Activated CD4-positive, alpha-beta memory T cell treated with anti-CD3 and anti-CD28 coated beads, Interleukin-2, amount 10 ng/mL, durations not matched to agents 7 days and 5 days (primary cell): Measurements from ENCODE around the gene CRMP1. TPM values are rescaled to one million over a fixed set of nuclear protein-coding genes. Genes with fewer than 3 reads are reported as not detected.
"Not testable (repeated sequence)": the region's sequence is repeated elsewhere in the genome, so short reads cannot be mapped to it uniquely, and the experiment has no call there.

Experiments
- CTCF ChIA-PET: fragments of 350-600 bp; sonication (Branson Sonifier 250); formaldehyde crosslinking; loops from one replicate; lab custom pipeline; 2021; ENCODE audit warnings: antibody characterized with exemption, inconsistent platforms; lab: Charles Lee
- POLR2A ChIA-PET: fragments of 350-600 bp; sonication (Branson Sonifier 250); formaldehyde crosslinking; loops from one replicate; lab custom pipeline; 2021; ENCODE audit warnings: antibody characterized with exemption; lab: Charles Lee
- DNase-seq: peaks from one replicate; pipeline ENCODE4 v3.0.0-alpha.2; 2020
- H3K27ac Mint-ChIP-seq: one replicate; pipeline ENCODE4 v1.8.0; 2021; ENCODE audit warnings: mild to moderate bottlenecking, mixed read lengths
- H3K27me3 Mint-ChIP-seq: one replicate; pipeline ENCODE4 v1.8.0; 2021; ENCODE audit warnings: mixed read lengths
- H3K36me3 Mint-ChIP-seq: one replicate; pipeline ENCODE4 v1.8.0; 2021; ENCODE audit warnings: low read depth, mixed read lengths
- H3K4me1 Mint-ChIP-seq: one replicate; pipeline ENCODE4 v1.8.0; 2021; ENCODE audit warnings: mixed read lengths
- H3K4me3 Mint-ChIP-seq: one replicate; pipeline ENCODE4 v1.8.0; 2021; ENCODE audit warnings: mild to moderate bottlenecking, mixed read lengths
- H3K9me3 Mint-ChIP-seq: one replicate; pipeline ENCODE4 v1.8.0; 2021; ENCODE audit warnings: mixed read lengths
- total RNA-seq, 2 experiments: library from RNA; stranded (reverse); gene quantifications; one replicate each; pipeline ENCODE4 v1.2.3, GENCODE V29; 2021

Gene CRMP1
- total RNA-seq, 2 experiments from 2014 or later: 0.30 to 0.35 TPM

- Mint-ChIP-seq H3K4me3 (no peak overlapping the region), H3K27ac (no peak overlapping the region), H3K27me3 (no peaks in the 10 kb centered on the region), H3K36me3 (no peaks in the 10 kb centered on the region), H3K4me1 (no peaks in the 10 kb centered on the region), H3K9me3 (no peaks in the 10 kb centered on the region)
- ChIA-PET POLR2A (no interaction called here), CTCF (interaction anchor here (0.7 to 2.2 kb wide), 11 partner anchors 8 to 762 kb away, joined by 3 to 18 read pairs (median 4); partner anchors contain the start of gene STK32B)
- no peak for DNase-seq
Measured at GRCh38 chr4:5812506-5813229, 80.2 kb downstream of the CRMP1 start.

GRCh38 chr4:5812057-5812456 lies 80.8 kb downstream of the CRMP1 start:
- H3K4me1 Mint-ChIP-seq, POLR2A ChIA-PET, H3K36me3 Mint-ChIP-seq, H3K27ac Mint-ChIP-seq, DNase-seq, H3K27me3 Mint-ChIP-seq, H3K4me3 Mint-ChIP-seq, H3K9me3 Mint-ChIP-seq: not testable (repeated sequence)
- CTCF ChIA-PET: interaction anchor here (0.7 to 2.2 kb wide), 3 partner anchors 11 to 345 kb away, joined by 3 to 18 read pairs (median 7); no protein-coding TSS in a partner anchor

GRCh38 chr4:5810770-5811430 lies 82.0 kb downstream of the CRMP1 start:
- ChIA-PET POLR2A (no interaction called here), CTCF (no interaction called here)
- H3K36me3 Mint-ChIP-seq: no peaks in the 10 kb centered on the region
- no peak for DNase-seq
- no peak overlapping the region for H3K4me3 Mint-ChIP-seq
- H3K27ac Mint-ChIP-seq: no peak overlapping the region
- H3K4me1 Mint-ChIP-seq: no peaks in the 10 kb centered on the region
- H3K27me3 Mint-ChIP-seq: no peaks in the 10 kb centered on the region
- no peaks in the 10 kb centered on the region for H3K9me3 Mint-ChIP-seq

- Mint-ChIP-seq H3K4me3 (no peak overlapping the region), H3K27ac (no peak overlapping the region), H3K4me1 (no peaks in the 10 kb centered on the region), H3K27me3 (no peaks in the 10 kb centered on the region), H3K36me3 (no peaks in the 10 kb centered on the region), H3K9me3 (no peaks in the 10 kb centered on the region)
- ChIA-PET CTCF (no interaction called here), POLR2A (no interaction called here)
- no peak for DNase-seq
Measured at GRCh38 chr4:5810151-5810550, 82.7 kb downstream of the CRMP1 start.

GRCh38 chr4:5809216-5809776 lies 83.6 kb downstream of the CRMP1 start:
- Mint-ChIP-seq H3K36me3 (no peaks in the 10 kb centered on the region), H3K27ac (no peak overlapping the region), H3K9me3 (no peaks in the 10 kb centered on the region), H3K4me3 (no peak overlapping the region), H3K27me3 (no peaks in the 10 kb centered on the region), H3K4me1 (no peaks in the 10 kb centered on the region)
- ChIA-PET CTCF (no interaction called here), POLR2A (no interaction called here)
- DNase-seq: no peak

GRCh38 chr4:5808081-5808741 lies 84.7 kb downstream of the CRMP1 start:
- Mint-ChIP-seq H3K9me3 (no peaks in the 10 kb centered on the region), H3K36me3 (no peaks in the 10 kb centered on the region), H3K4me1 (no peaks in the 10 kb centered on the region), H3K27me3 (no peaks in the 10 kb centered on the region), H3K27ac (no peak overlapping the region), H3K4me3 (no peak overlapping the region)
- POLR2A ChIA-PET: no interaction called here
- CTCF ChIA-PET: no interaction called here
- no peak for DNase-seq

- Mint-ChIP-seq H3K9me3 (no peaks in the 10 kb centered on the region), H3K4me1 (no peaks in the 10 kb centered on the region), H3K4me3 (no peak overlapping the region), H3K27me3 (no peaks in the 10 kb centered on the region), H3K27ac (no peak overlapping the region), H3K36me3 (no peaks in the 10 kb centered on the region)
- POLR2A ChIA-PET: no interaction called here
- DNase-seq: no peak
- CTCF ChIA-PET: no interaction called here
Measured at GRCh38 chr4:5805270-5805669, 87.6 kb downstream of the CRMP1 start.

GRCh38 chr4:5804656-5805055 lies 88.2 kb downstream of the CRMP1 start:
- no peak overlapping the region for H3K27ac Mint-ChIP-seq
- no peaks in the 10 kb centered on the region for H3K27me3 Mint-ChIP-seq
- no peaks in the 10 kb centered on the region for H3K36me3 Mint-ChIP-seq
- ChIA-PET POLR2A (no interaction called here), CTCF (interaction anchor here (1.1 kb wide), 2 partner anchors 8 to 19 kb away, joined by 4 read pairs; no protein-coding TSS in a partner anchor)
- no peak for DNase-seq
- no peaks in the 10 kb centered on the region for H3K4me1 Mint-ChIP-seq
- no peak overlapping the region for H3K4me3 Mint-ChIP-seq
- H3K9me3 Mint-ChIP-seq: no peaks in the 10 kb centered on the region

GRCh38 chr4:5802565-5802964 lies 90.3 kb downstream of the CRMP1 start:
- DNase-seq: no peak
- no peak overlapping the region for H3K27ac Mint-ChIP-seq
- no peaks in the 10 kb centered on the region for H3K27me3 Mint-ChIP-seq
- CTCF ChIA-PET: interaction anchor here (0.6 to 1.5 kb wide), 2 partner anchors 19 to 52 kb away, joined by 3 read pairs; no protein-coding TSS in a partner anchor
- POLR2A ChIA-PET: no interaction called here
- H3K9me3 Mint-ChIP-seq: no peaks in the 10 kb centered on the region
- no peaks in the 10 kb centered on the region for H3K4me1 Mint-ChIP-seq
- no peak overlapping the region for H3K4me3 Mint-ChIP-seq
- no peaks in the 10 kb centered on the region for H3K36me3 Mint-ChIP-seq

- Mint-ChIP-seq H3K36me3 (no peaks in the 10 kb centered on the region), H3K9me3 (no peaks in the 10 kb centered on the region), H3K27ac (no peak overlapping the region), H3K4me3 (no peak overlapping the region), H3K27me3 (no peaks in the 10 kb centered on the region), H3K4me1 (no peaks in the 10 kb centered on the region)
- CTCF ChIA-PET: no interaction called here
- DNase-seq: no peak
- POLR2A ChIA-PET: no interaction called here
Measured at GRCh38 chr4:5801696-5802095, 91.2 kb downstream of the CRMP1 start.

GRCh38 chr4:5800496-5800895 lies 92.4 kb downstream of the CRMP1 start:
- no peaks in the 10 kb centered on the region for H3K4me1 Mint-ChIP-seq
- POLR2A ChIA-PET: no interaction called here

GRCh38 chr4:5799406-5799805 lies 93.5 kb downstream of the CRMP1 start:
- Mint-ChIP-seq H3K9me3 (no peaks in the 10 kb centered on the region), H3K36me3 (no peaks in the 10 kb centered on the region), H3K27me3 (no peaks in the 10 kb centered on the region), H3K27ac (no peak overlapping the region), H3K4me3 (no peak overlapping the region), H3K4me1 (no peaks in the 10 kb centered on the region)
- CTCF ChIA-PET: no interaction called here
- DNase-seq: no peak
- POLR2A ChIA-PET: no interaction called here

More at GRCh38 chr4:5800496-5800895, 92.4 kb downstream of the CRMP1 start:
- Mint-ChIP-seq H3K27ac (no peak overlapping the region), H3K27me3 (no peaks in the 10 kb centered on the region), H3K9me3 (no peaks in the 10 kb centered on the region), H3K36me3 (no peaks in the 10 kb centered on the region), H3K4me3 (no peak overlapping the region)
- CTCF ChIA-PET: no interaction called here
- DNase-seq: no peak

- H3K9me3 Mint-ChIP-seq: no peaks in the 10 kb centered on the region
- no peaks in the 10 kb centered on the region for H3K36me3 Mint-ChIP-seq
- H3K27ac Mint-ChIP-seq: no peak overlapping the region
- no peak overlapping the region for H3K4me3 Mint-ChIP-seq
- CTCF ChIA-PET: no interaction called here
- POLR2A ChIA-PET: no interaction called here
- no peaks in the 10 kb centered on the region for H3K27me3 Mint-ChIP-seq
- no peak for DNase-seq
- H3K4me1 Mint-ChIP-seq: no peaks in the 10 kb centered on the region
Measured at GRCh38 chr4:5798946-5799345, 93.9 kb downstream of the CRMP1 start.
